HG02588 (cell line): ENCODE results near the gene SEMG2.

Source experiments
- ATAC-seq: cut with Tn5 transposase; IDR thresholded peaks from one replicate; pipeline ENCODE4 v1.9.1; 2021; ENCODE audit warnings: mild to moderate bottlenecking, moderate library complexity; ENCODE audit not compliant: unreplicated experiment

Gene SEMG2, protein sequence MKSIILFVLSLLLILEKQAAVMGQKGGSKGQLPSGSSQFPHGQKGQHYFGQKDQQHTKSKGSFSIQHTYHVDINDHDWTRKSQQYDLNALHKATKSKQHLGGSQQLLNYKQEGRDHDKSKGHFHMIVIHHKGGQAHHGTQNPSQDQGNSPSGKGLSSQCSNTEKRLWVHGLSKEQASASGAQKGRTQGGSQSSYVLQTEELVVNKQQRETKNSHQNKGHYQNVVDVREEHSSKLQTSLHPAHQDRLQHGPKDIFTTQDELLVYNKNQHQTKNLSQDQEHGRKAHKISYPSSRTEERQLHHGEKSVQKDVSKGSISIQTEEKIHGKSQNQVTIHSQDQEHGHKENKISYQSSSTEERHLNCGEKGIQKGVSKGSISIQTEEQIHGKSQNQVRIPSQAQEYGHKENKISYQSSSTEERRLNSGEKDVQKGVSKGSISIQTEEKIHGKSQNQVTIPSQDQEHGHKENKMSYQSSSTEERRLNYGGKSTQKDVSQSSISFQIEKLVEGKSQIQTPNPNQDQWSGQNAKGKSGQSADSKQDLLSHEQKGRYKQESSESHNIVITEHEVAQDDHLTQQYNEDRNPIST

GRCh38 chr20:45221076-45221475 is at the start of gene SEMG2:
TSS of gene SEMG2 (plus strand) at chr20:45221373. CDS start at chr20:45221390, 17 bp downstream.
- no peak for ATAC-seq

- ATAC-seq: no peak
Observed at GRCh38 chr20:45173522-45173921, 47.7 kb upstream of the SEMG2 start.

- ATAC-seq: no peak
Observed at GRCh38 chr20:45174434-45175364, 46.5 kb upstream of the SEMG2 start, which contains the start of gene PI3. TSS of gene PI3 (plus strand) at chr20:45174902. CDS start at chr20:45174923, 21 bp downstream.

DNA sequence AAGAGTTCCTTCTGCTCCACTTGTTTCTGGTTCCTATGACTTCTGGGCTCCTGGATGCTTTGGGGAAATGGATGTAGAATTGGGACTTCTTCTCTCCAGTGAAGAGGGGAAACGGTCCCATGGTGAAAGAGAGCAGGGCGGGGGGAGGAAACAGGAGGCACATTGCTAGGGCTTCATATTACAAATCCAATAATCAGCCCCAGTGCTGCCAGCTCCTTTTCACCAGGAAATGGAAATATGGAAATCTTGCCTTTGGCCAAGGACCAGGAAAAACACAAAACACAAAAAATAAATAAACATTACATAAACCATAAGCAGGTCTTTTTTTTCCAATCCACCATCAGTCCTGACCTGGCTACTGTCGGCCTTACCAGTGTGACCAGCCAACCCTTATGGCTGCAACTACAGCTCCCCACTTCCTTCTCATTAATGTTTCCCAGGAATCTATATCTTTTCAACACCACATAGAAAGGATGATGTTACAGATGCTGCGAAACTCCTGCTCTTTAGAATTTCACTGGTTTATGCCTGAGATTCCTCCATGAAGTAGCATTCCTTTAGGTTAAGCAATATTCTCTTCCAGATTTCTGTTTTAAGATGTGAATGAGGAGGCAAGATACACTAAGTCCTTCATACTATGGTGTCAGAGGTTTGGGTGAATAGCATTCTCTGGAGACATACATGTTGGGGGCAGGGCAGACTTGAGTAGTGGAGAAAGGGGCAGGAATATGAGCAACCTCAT is 44.5 kb upstream of the SEMG2 start:
- no peak for ATAC-seq

DNA sequence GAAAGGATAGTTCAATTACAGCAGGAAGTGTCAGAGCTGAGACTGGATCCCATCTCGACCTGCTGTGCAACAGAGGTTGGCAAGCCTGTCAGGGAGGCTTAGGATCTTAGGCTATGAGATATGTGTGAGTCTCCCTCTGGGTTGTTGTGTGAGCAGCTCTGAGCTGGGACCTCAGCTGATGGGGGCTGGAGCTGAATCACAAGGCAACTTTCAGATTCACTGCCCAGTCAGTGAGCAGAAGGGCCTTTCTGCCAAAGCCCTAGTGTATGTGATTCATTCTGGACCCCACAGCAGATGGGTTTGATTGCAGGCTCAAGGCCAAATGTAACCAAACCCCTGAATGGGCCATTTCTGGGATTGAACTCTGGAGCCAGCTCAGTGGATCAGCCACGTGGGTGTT is 42.0 kb upstream of the SEMG2 start:
- no peak for ATAC-seq

DNA sequence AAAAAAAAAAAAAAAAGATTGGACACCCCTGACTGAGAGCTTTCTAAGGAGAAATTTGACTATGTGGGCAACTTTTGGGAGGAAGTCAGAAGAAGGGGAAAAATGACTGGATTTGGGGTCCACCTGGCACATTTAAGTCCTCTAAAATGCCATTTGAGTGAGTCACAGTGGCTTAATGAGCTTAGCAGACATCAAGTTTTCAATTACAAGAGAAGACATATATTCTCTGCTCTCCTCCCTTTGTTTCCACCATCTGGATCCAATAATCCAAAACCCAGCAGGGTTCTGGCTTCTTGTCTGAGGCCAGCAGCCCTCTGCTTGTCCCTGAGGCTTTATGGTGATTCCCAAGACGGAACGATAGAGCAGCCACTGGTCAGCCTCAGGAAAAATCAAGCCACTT is 39.5 kb upstream of the SEMG2 start:
- no peak for ATAC-seq

DNA sequence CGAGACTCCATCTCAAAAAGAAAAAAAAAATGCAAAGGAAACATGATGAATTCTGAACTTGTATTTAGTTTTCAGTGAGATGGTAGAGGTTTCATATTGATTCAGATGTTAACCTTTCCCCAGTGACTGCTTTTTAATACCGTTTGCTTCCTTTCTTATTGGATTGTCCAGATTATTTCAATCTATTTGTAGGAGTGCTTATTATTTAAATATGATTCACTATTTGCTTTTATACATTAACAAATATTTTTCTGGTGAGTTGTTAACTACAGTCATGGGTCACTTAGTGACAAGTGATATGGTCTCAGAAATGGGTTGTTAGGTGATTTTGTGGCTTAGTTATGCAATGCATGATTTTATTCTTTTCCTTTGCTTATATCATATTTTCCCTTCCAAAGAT is 38.1 kb upstream of the SEMG2 start:
- ATAC-seq: no peak

- ATAC-seq: no peak
Observed at GRCh38 chr20:45187693-45188092, 33.5 kb upstream of the SEMG2 start.

GRCh38 chr20:45189067-45189609 is 32.0 kb upstream of the SEMG2 start:
- no peak for ATAC-seq

GRCh38 chr20:45189861-45190260 is 31.3 kb upstream of the SEMG2 start:
- ATAC-seq: no peak

DNA sequence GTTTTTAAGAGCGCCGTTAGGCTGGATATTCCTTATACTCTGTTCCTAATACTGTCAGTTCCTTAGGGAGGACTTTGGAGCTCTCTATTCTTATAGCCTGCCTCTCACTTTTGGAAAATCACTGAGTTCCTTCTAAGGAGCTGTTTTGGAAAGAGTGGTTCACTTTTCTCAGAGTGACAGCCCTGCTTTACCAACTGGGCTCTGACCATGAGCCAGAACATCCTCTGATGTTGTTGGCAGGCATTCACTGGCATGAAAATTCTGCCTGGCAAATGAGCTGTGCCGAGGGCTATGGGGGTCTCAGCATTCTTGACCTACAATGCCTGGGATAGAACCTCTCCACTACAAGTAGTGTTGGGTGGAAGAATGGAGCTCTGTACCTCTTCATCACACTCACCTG is 29.2 kb upstream of the SEMG2 start:
- no peak for ATAC-seq

DNA sequence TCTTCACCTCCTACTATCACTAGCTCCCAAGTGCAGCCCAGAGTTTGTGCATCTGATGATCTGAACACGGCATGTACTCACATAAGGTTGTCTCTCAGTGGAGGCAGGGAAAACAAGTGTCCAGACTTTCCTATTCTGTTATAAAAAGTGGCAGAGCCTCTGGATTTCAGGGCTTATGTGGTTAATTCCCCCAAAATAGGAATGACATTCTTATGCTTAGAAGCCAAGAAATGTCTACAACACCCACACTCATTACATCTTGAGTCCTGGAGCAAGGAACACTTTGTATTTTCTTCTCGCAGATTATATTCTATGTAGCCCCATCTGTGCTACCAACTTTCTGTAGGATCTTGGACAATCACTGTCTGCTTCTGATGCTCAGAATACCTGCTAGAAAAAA is 27.8 kb upstream of the SEMG2 start:
- no peak for ATAC-seq

- ATAC-seq: no peak
Observed at GRCh38 chr20:45206725-45207124, 14.4 kb upstream of the SEMG2 start, which contains the start of gene SEMG1. TSS of gene SEMG1 (plus strand) at chr20:45207033. CDS start at chr20:45207054, 21 bp downstream.

DNA sequence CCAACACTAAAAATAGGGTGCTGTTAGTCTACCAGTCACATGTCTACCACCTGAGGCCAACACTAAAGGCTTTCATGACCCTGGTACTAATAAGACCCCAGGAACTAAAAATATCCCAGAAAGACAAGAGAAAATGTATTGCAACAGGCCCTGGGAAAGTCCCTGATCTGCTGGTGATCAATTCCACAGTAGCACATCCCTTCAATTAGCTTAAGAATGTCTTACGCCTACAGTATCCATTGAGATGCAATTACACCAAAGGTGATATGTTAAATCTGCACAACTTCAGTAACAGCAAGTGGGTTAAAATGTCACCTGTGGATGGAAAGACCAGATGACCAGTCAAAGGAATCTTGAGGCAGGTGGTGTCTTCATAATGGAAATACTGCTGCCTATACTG is 11.2 kb upstream of the SEMG2 start:
- no peak for ATAC-seq

DNA sequence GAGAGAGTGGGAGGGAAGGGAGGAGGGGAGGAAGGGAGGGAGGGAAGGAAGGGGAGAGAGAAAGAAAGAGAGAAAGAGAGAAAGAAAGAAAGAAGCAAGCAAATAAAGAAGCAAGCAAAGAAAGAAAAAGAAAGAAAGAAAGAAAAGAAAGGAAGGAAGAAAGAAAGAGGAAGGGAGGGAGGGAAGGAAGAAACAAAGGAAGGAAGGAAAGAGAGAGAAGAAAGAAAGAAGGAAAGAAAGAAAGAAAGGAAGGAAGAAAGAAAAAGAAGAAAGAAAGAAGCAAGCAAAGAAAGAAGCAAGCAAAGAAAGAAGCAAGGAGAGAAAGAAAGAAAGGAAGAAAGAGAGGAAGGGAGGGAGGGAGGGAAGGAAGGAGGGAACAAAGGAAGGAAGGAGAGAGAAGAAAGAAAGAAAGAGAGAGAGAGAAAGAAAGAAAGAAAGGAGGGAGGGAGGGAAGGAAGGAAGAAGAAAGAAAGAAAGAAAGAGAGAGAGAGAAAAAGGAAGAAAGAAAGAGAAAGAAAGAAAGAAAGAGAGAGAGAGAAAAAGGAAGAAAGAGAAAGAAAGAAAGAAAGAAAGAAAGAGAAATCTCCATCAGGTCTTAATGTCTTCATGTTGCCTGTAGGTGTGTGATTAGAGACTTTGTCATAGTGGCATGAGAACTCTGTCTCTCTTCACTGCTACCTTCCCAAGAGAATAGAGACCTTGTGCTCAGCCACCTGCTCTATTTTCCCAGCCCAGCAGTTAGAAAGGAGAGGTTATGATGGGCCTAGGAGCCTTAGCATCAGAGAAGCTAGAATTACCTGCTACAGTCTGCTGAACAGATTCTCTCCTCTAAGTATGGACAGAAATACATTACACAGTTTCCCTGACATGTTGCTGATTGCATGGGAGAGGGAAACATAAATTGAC is 9.4 kb upstream of the SEMG2 start:
- ATAC-seq: no peak

GRCh38 chr20:45212836-45213235 is 8.3 kb upstream of the SEMG2 start:
- ATAC-seq: no peak

DNA sequence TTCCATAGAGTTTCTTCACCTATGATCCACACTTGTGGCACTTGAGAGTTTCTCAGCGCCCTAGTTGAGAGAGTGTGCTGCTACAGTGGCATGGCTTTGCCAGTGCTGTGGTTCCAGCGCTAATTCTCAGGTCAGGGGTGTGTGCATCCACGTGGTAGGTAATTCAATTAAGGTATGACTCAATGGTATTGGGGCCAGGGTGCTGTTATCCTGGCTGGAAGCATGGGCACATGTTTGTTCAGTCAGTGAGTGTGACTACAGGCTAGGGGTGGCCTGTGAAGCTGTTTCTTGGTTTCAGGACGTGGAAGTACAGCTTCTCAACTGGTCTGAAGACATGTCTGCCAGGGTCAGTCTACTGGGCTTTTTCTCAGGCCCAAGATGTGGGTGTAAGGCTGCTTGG is 3.0 kb upstream of the SEMG2 start:
- no peak for ATAC-seq

DNA sequence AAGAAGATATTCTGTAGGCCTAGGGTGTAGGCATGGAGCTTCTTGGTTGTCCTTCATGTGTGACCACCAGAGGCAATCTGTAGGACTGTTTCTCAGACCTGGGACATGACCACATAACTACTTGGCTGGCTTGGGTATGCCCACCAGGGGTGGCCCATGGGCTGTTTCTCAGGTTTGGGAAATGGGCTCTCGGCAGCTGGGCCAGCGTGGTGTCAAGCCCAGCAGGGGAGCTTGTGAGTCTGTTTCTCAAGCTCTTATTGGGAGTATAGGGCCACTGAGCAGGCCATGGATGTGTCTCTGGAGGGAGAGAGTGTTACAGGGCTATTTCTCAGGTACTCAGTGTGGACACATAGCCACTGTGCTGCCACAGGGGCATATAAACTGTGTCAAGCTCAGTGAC is 2.5 kb upstream of the SEMG2 start:
- no peak for ATAC-seq

GRCh38 chr20:45223136-45223535 is 2.0 kb downstream of the SEMG2 start:
- no peak for ATAC-seq
